ENCODE measurements around the gene BAHD1. TPM values are rescaled to one million over a fixed set of nuclear protein-coding genes. Genes with fewer than 3 reads are reported as not detected.
A peak's percentile ranks its signal among the peaks of the same experiment; 100 is the strongest.

The BAHD1 gene
- total and polyA plus RNA-seq, 2 experiments from 2014 or later, result 11.2 to 40.1 TPM

- Mint-ChIP-seq H3K27me3 (ENCODE audit: insufficient read depth, low read depth, poor library complexity) (peaks cover 31% of the 10 kb centered on the region), H3K4me1 (peaks cover 58% of the 10 kb centered on the region), H3K9me3 (no peaks in the 10 kb centered on the region; the same call in 2 of the 3 replicates), H3K36me3 (ENCODE audit: low read depth) (peaks cover 25% of the 10 kb centered on the region), H3K4me3 (peak overlapping the region; percentile 90), H3K27ac (no peak overlapping the region)
- peaks cover 53% of the 10 kb centered on the region for H4K20me1 ChIP-seq (replicated peaks; ENCODE audit: insufficient read depth)
- H3K4me1 ChIP-seq (ENCODE audit: insufficient read depth), result peaks cover 54% of the 10 kb centered on the region
- H3K27ac ChIP-seq (ENCODE audit: low read depth), result no peak overlapping the region
- H3K79me2 ChIP-seq (replicated peaks; ENCODE audit: insufficient read depth), result peaks cover 68% of the 10 kb centered on the region
- H3K36me3 ChIP-seq (ENCODE audit: insufficient read depth), result no peaks in the 10 kb centered on the region; the same call in 1 of the 2 replicates
- peak overlapping the region; percentile 74 for H3K4me3 ChIP-seq
- no peak overlapping the region for H2AFZ ChIP-seq
- H3K27me3 ChIP-seq (ENCODE audit: insufficient read depth), result 0 out of 2 replicates have a peak, but pooled peaks cover 3% of the 10 kb centered on the region
- TF ChIP-seq CTCF (conservative IDR thresholded peaks at IDR 0.05; ENCODE audit: low read depth in 2 of 2) (no peak), CREB1 (CRISPR knock-in tag; IDR thresholded peaks at IDR 0.05; ENCODE audit: low read depth) (no peak), EZH2phosphoT487 (IDR thresholded peaks at IDR 0.05; ENCODE audit: unreplicated experiment) (no peak)
- ATAC-seq (no peak), DNase-seq (ENCODE audit: low spot score) (no peak)
- H3F3A ChIP-seq (replicated peaks; ENCODE audit: low read depth), result 0 out of 2 replicates have a peak, but pooled peaks cover 2% of the 10 kb centered on the region
- no peaks in the 10 kb centered on the region for H3K9me2 ChIP-seq (ENCODE audit: insufficient read depth)
- H3K4me2 ChIP-seq, result peak overlapping the region; percentile 87
Observed at GRCh38 chr15:40443255-40443654, 2.5 kb downstream of the BAHD1 start.

- H3K4me2 ChIP-seq, result no peak overlapping the region
- peaks cover 29% of the 10 kb centered on the region for H3K27me3 Mint-ChIP-seq (ENCODE audit: insufficient read depth, low read depth, poor library complexity)
- H3K4me1 Mint-ChIP-seq, result peaks cover 52% of the 10 kb centered on the region
- peaks cover 59% of the 10 kb centered on the region for H4K20me1 ChIP-seq (replicated peaks; ENCODE audit: insufficient read depth)
- DNase-seq (ENCODE audit: low spot score), result no peak
- H3K27ac Mint-ChIP-seq, result no peak overlapping the region
- H3K79me2 ChIP-seq (replicated peaks; ENCODE audit: insufficient read depth), result peaks cover 74% of the 10 kb centered on the region
- H3K4me1 ChIP-seq (ENCODE audit: insufficient read depth), result peaks cover 48% of the 10 kb centered on the region
- H3F3A ChIP-seq (replicated peaks; ENCODE audit: low read depth), result 0 out of 2 replicates have a peak, but pooled peaks cover 2% of the 10 kb centered on the region
- no peak overlapping the region for H3K4me3 ChIP-seq
- no peak overlapping the region for H2AFZ ChIP-seq
- H3K9me2 ChIP-seq (ENCODE audit: insufficient read depth), result no peaks in the 10 kb centered on the region
- peaks cover 31% of the 10 kb centered on the region for H3K36me3 Mint-ChIP-seq (ENCODE audit: low read depth)
- H3K27me3 ChIP-seq (ENCODE audit: insufficient read depth), result no peaks in the 10 kb centered on the region
- H3K36me3 ChIP-seq (ENCODE audit: insufficient read depth), result no peaks in the 10 kb centered on the region; the same call in 1 of the 2 replicates
- no peak for ATAC-seq
- no peak overlapping the region for H3K27ac ChIP-seq (ENCODE audit: low read depth)
- peak overlapping the region; percentile 90 for H3K4me3 Mint-ChIP-seq
- H3K9me3 Mint-ChIP-seq, result no peaks in the 10 kb centered on the region; the same call in 2 of the 3 replicates
- no peak for TF ChIP-seq ZNF114 (CRISPR knock-in tag; IDR thresholded peaks at IDR 0.05)
- no peak for TF ChIP-seq ZNF331 (CRISPR knock-in tag; IDR thresholded peaks at IDR 0.05; ENCODE audit: low read depth)
- no peak for TF ChIP-seq NANOG (IDR thresholded peaks at IDR 0.05; ENCODE audit: borderline replicate concordance)
- TF ChIP-seq POLR2AphosphoS5 (IDR thresholded peaks at IDR 0.05; ENCODE audit: low read depth), result no peak
- TF ChIP-seq JUNB (IDR thresholded peaks at IDR 0.05; ENCODE audit: unreplicated experiment), result no peak
- no peak for TF ChIP-seq ZNF462 (CRISPR knock-in tag; IDR thresholded peaks at IDR 0.05)
- TF ChIP-seq EZH2phosphoT487 (IDR thresholded peaks at IDR 0.05; ENCODE audit: unreplicated experiment), result no peak
- TF ChIP-seq ETS1 (IDR thresholded peaks at IDR 0.05), result no peak
Observed at GRCh38 chr15:40443846-40444245, 3.1 kb downstream of the BAHD1 start.

Measured in GM23338 (cell line).